GM19099 (cell line): ENCODE measurements around the gene C1orf159.

Experiments
- POLR2A ChIP-seq: IDR thresholded peaks from 3 replicates; pipeline ENCODE4 v1.6.1; 2011; ENCODE audit warnings: low read depth; ENCODE audit not compliant: insufficient read length; ENCODE audit errors: extremely low read depth

The C1orf159 gene

DNA sequence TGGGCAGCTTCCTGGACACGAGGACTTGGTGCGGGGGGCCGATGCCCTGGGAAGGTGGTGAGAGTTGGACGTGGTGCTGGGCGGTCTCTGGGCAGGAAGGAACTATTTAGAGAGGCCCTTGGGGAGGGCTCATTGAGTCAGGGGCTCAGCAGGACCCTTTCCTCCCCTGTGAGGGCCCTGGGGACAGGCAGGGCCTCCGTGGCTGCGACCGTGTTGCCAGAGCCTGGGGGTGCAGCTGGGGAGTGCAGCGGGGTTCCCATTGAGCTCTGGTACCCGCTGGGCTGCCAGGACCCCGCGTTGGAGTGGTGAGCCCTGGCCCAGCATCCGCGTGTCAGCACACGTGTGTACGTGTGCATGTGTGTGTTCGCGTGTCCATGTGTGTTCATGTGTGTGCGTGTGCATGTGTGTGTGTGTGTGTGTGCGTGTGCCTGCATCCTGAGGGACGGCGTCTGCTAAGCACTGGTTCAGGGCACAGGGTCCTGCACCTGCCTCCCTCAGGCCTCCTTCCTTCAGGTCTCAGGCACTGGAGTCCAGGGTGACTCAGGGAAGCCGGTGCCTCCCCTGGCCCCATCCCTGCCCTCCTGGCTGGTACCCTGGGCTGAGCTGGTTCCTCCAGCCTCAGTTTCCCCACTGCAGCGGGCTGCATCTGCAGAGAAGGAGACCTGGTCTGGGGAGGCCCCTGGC, 52.5 kb downstream of the C1orf159 start:
- no peak for TF ChIP-seq POLR2A

DNA sequence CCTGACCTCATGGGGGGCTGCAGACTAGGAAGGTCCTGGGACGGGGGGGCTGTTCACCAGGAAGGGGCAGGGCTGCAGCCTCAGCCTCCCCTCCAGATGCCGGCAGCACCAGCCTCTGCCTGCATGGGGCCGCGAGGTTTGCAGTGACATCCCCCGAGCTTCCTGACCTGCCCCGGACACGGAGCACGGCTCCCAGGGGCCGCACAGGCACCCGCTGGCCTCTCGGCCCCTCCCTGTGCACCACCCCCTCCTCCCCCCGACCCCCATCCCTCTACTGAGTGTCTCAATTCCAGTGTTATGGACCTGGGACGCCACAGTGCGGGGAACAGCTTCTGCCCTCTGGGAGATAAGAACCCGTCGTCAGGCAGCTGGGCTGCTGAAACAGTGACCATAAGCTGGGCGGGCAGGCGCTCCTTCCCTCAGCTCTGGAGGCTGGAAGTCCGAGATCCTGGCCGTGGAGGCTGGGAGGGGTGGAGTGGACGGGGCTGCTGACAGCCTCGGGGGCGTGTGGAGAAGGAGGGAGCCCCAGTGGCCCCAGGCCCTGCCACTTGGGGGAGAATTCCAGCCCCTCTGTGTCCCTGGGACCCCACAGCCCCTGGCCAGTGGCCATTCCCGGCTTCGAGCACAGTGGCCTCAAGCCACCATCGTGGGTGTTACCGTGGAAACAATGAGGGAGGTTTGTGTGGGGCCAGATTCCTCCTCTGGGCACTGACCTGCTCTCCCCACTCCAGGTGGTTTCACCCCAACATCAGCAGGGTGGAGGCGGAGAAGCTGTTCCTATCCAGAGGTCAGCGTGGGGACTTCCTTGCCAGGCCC, 53.3 kb downstream of the C1orf159 start:
- no peak for TF ChIP-seq POLR2A

DNA sequence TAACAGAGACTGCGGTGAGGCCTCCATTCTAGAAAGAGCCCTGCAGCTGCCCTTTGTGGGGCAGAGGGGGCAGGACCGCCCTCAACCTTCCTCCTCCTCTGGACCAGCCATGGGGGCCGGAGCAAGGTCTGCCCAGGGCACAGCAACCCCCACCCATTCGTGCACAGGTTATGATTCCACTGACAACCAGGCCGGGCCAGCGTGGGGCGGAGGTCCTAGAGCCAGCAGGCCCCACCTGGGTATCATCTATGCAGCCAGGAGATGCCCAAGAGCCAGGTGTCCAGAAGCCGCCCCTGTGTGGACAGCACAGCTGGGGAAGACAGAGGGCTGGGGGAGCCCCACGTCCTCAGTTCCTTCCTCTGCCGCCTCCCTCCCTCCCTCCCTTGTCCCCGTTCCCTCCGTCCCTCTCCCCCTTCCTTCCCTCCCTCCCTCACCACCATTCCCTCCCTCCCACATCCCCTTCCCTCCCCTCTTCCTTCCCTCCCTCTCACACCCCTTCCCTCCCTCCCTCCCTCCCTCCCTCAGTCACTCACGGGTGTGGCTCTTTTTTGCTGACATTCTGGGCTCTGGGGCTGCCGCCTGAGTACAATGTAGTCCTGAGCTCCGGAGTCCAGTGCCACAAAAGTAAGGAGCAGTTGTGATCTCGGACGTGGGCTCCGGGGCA, 54.1 kb downstream of the C1orf159 start:
- TF ChIP-seq POLR2A = no peak

DNA sequence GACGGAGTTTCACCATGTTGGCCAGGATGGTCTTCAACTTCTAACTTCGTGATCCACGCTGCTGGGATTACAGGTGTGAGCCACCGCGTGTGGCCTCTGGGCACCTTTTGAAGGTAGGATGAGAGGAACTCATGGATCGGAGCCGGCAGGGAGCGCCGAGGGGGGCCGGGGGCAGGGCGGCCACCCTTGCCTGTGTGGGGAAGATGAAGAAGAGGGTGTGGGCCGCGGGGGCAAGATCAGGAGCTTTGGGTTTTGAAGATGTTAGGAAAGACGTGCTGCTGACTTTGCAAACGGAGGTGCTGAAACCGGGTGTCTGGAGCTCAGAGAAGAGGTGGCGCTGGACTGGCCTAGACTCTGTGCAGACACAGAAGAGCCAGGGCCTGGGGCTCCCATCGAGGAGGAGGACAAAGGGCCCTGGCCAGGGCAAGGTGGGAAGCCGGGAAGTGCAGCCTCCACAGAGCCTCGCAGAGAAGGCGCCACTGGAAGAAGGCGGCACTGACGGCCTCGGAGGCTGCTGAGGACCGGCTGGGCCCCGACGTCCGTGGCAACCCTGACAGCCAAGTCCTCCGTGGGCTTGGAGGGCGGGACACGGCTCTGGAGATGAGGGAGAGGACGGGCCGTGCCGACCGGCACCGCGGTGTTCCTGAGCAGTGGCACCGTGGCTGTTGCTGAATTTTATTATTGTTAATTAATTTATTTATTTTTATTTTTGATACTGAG, 55.4 kb downstream of the C1orf159 start:
- TF ChIP-seq POLR2A = no peak

DNA sequence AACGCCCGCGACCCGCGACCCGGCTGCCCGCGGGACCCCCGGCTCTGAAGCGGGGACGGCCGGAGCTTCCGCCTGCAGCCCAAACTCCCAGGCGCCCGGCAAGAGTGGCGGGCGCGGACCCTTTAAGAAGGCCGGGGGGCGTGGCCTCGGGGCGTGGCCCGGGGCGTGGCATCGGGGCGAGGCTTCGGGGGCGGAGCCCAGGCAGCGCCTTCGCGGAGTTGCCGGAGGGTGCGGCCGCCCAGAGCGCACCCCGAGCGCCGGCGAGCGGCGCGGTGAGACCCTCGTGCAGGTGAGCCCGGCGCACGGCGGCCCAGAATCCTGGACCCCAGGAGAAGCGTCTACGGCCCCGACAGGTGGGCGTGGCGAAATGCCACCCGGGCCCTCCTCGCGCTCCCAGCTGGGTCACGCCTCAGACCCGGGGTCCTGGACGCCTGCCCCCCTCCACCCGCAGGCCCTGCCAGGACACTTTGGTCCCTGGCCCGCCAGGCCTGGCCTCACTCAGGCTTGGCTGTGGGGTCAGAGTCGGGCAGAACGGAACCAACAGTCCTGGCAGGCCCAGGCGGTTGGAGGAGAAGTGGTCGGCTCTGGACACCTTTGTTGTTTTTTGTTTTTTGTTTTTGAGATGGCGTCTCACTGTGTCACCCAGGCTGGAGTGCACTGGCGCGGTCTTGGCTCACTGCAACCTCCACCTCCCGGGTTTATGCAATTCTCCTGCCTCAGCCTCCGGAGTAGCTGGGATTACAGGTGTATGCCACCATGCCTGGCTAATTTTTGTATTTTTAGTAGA, 56.2 kb downstream of the C1orf159 start:
- no peak for TF ChIP-seq POLR2A

DNA sequence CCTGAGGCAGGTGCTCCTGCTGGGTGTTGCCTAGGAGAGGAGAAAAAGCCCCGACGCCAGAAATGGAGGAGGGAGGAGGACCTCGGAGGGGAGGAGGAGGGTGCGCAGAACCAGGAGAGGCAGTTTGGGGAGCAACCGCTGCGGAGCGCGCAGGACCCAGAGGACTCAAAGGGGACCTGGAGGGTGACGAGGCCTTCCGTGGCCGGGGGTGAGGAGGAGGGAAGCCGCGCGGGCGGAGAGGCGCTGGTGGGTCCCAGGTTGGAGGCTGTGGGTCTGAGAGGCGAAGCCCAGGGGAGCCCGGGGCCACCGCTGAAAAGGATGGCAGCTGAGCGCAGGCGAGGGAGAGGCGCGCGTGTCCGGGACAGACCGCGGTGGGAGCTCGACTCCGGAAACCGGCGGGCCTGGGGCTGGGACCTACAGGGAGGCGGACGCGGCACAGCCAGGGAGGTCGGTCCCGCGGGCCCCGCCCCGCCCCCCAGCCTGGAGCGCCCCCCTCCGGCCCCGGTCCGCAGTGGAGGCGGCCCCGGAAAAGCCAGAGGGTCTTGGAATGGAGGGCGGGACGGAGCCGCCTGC, 56.9 kb downstream of the C1orf159 start:
- TF ChIP-seq POLR2A = no peak

DNA sequence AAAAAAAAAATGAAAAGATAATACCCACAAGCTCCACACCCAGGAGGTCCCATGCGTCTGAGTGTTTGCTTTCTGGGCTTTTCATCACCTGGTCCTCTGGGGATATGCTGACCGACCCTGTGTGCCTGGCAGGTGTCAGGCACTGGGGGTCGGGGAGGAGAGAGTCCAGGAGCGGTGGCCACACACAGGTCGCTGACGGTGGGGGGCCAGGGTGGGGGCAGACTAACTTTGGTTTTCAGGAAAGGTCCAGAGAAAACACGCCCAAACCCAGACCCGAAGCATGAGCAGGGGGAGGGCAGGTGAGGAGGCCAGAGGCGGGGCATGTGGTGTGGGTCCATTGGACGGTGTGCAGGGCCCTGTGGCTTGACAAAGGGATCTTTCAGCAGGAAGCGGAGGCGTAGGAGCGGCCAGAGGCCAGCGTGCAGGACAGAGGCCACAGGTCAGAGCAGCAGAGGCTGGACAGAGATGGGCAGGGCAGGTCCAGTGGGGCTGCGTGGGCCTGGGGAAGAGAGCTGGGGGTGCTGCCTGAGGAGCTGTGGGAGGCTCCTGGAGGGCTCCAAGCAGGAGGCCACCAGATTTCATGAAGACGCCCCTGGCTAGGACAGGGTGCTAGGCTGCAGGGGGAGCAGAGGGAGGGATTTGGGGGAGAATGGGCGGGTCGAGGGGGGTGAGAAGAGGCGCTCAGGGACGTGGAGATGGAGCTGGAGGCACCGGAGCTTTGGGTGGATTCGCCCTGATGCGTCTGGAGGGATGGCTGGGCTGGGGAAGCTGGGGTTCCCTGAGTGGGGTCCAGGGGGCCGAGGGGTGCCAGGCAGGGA, 57.6 kb downstream of the C1orf159 start:
- no peak for TF ChIP-seq POLR2A

DNA sequence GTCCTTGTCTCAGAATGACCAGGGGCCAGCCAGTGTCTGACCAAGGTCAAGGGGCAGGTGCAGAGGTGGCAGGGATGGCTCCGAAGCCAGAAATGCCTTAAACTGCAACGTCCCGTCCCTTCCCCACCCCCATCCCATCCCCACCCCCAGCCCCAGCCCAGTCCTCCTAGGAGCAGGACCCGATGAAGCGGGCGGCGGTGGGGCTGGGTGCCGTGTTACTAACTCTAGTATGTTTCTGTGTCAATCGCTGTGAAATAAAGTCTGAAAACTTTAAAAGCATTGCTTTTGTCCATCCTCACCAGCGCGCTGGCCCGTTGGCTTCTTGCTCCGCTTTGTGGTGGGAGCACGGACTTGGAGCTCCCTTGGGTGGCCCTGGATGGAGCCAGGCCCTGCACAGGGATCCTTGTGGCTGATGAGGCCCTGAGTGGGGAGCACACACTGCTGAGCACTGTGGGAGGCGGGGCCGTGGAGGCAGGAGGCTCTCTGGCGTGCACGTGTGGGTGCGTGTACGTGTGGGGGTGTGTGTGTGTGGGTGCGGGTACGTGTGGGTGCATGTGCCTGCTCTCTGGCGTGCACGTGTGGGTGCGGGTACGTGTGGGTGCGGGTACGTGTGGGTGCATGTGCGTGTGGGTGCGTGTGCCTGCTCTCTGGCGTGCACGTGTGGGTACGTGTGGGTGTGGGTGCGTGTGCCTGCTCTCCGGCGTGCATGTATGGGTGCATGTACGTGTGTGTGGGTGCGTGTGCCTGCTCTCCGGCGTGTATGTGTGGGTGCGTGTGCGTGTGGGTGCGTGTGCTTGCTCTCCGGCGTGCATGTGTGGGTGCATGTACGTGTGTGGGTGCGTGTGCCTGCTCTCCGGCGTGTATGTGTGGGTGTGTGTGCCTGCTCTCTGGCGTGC, 59.8 kb downstream of the C1orf159 start:
- no peak for TF ChIP-seq POLR2A

DNA sequence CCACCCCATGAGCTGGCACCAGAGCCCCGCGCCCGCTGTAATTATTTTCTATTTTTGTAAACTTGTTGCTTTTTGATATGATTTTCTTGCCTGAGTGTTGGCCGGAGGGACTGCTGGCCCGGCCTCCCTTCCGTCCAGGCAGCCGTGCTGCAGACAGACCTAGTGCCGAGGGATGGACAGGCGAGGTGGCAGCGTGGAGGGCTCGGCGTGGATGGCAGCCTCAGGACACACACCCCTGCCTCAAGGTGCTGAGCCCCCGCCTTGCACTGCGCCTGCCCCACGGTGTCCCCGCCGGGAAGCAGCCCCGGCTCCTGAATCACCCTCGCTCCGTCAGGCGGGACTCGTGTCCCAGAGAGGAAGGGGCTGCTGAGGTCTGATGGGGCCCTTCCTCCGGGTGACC, 60.9 kb downstream of the C1orf159 start:
- TF ChIP-seq POLR2A = no peak

DNA sequence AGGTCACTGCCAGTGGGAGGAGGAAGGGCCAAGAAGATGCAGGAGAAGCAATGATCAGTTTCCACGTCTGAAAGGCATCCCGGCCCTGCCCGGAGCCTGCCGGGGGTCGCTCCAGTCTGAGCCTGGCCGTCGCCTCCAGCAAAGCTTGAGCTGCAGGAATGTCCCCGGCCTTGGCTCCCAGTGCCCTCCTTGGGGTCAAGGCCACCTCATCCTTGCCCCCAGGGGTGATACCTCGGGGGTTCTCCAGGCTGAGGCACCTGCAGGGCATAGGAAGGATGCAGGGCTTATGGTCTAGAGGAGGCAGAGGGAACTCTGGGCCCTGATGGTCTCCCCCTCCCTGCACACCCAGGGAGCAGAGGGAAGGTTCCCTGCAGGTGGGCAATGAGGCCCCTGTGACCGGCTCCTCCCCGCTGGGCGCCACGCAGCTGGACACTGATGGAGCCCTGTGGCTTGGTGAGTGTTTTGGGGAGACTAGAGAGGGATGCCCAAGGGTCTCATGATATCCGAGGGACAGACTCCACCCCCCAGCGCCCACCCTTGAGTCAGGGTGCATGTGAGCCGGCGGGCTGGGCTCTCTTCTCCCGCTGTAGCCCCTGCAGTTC, 61.7 kb downstream of the C1orf159 start:
- no peak for TF ChIP-seq POLR2A

DNA sequence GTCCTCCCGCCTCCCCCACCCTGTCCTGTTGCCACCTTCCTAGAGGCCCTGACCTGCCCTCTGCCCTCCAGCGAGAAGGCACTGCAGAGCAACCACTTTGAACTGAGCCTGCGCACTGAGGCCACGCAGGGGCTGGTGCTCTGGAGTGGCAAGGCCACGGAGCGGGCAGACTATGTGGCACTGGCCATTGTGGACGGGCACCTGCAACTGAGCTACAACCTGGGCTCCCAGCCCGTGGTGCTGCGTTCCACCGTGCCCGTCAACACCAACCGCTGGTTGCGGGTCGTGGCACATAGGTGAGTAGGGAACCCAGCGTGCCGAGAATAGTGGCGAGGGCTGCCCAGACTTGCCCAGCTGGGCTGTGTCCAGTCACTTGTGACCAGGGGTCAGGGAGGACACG, 62.2 kb downstream of the C1orf159 start:
- no peak for TF ChIP-seq POLR2A

DNA sequence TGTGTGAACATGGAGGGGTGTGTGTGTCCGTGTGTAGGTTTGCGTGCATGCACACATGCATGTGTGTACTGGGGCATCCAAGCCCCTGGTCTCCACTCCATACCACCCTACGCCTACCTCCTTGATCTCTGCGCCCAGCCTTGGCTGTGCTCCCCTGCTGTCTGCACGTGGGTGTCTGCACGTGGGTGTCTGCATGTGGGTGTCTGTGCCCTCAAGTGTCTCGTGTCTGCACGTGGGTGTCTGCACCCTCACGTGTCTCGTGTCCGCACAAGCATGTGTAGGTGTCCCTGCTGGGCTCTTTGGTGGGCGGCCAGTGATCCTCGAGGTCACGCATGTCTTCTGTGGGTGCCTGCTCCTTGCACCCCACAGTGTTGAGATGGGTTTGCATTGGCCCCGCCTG, 62.9 kb downstream of the C1orf159 start:
- no peak for TF ChIP-seq POLR2A
